Transverse colon (tissue), 4 donors: ENCODE data around the gene MESD. TPM values are rescaled to one million over a fixed set of nuclear protein-coding genes. Genes with fewer than 3 reads are reported as not detected.

Source experiments
- DNase-seq: peaks from one replicate; pipeline ENCODE4 v3.0.0-alpha.2; 2019
- H3K27ac ChIP-seq, 4 donors: fragments of 200-600 bp; sonication (generic); 2 replicates each; pipeline ENCODE4 v1.5.1; 2016 to 2018; ENCODE audit warnings: inconsistent platforms in 4 of 4
- H3K27me3 ChIP-seq: fragments of 200-600 bp; sonication (generic); 2 replicates; pipeline ENCODE4 v1.5.1; 2017; ENCODE audit warnings: inconsistent platforms
- H3K36me3 ChIP-seq, 4 donors: fragments of 200-600 bp; sonication (generic); 2 replicates each; pipeline ENCODE4 v1.5.1; 2017 to 2019; ENCODE audit warnings: inconsistent platforms in 4 of 4
- H3K4me1 ChIP-seq, 4 donors: fragments of 200-600 bp; sonication (generic); 2 replicates each; pipeline ENCODE4 v1.5.1; 2017 to 2020; ENCODE audit warnings: inconsistent platforms in 4 of 4
- H3K4me3 ChIP-seq, 4 donors: fragments of 200-600 bp; sonication (generic); 1 replicate in 1 of 4; 2 replicates in 3 of 4; pipeline versions ENCODE4 v1.5.1 to v1.6.1; 2017 to 2019; ENCODE audit warnings: inconsistent platforms in 4 of 4
- H3K9me3 ChIP-seq, 2 donors: fragments of 200-600 bp; sonication (generic); 2 replicates each; pipeline ENCODE4 v1.5.1; 2017 to 2019; ENCODE audit warnings: inconsistent platforms in 2 of 2
- EP300 ChIP-seq: sonication (generic); formaldehyde crosslinking; IDR thresholded peaks from one replicate; pipeline ENCODE4 v1.6.1; 2017; ENCODE audit warnings: antibody characterized with exemption, low read depth
- POLR2A ChIP-seq: fragments of 450-650 bp; IDR thresholded peaks from one replicate; pipeline ENCODE4 v1.6.1; 2016; ENCODE audit warnings: antibody characterized with exemption, mild to moderate bottlenecking, moderate library complexity
- POLR2AphosphoS5 ChIP-seq, 3 donors: sonication (generic); formaldehyde crosslinking; IDR thresholded peaks; one replicate each; pipeline ENCODE4 v1.6.1; 2016; ENCODE audit warnings: antibody characterized with exemption in 3 of 3
- WGBS, 2 donors: methylation state at CpG; one replicate each; pipeline ENCODE4 v1.1.5; 2018; ENCODE audit warnings: low coverage in 1 of 2; 5-methylcytosine and 5-hydroxymethylcytosine counted together
- in situ Hi-C, 4 donors: fragments of 200-750 bp; cut with MboI; loops; one replicate each; pipeline versions ENCODE4 v1.15.0 to v1.15.1; 2017; ENCODE audit warnings: low sequenced_read_pairs in 3 of 4, low pct_ligation_motif_present in 1 of 4, low pct_unique_long_range_greater_than_20kb in 1 of 4
- intact Hi-C: fragments of 100-400 bp; cut with DNase I; formaldehyde crosslinking; loops from one replicate; pipeline ENCODE4 v1.15.1; 2023; ENCODE audit warnings: low total_unique reads
- total RNA-seq, 4 donors: library from RNA; depleted of rRNA; stranded (reverse); fragments of >200 nt; gene quantifications; one replicate each; pipeline ENCODE4 v1.1.0, GENCODE V29; 2016
- TF ChIP-seq, protein P1 (sequence below), 5 experiments: fragments of 200-600 bp in 3 of 5; fragments of 450-650 bp in 2 of 5; sonication (generic) in 3 of 5; IDR thresholded peaks; 1 replicate in 2 of 5; 2 replicates in 3 of 5; pipeline ENCODE4 v1.5.1; 2016 to 2017; ENCODE audit warnings: antibody characterized with exemption in 5 of 5, inconsistent platforms in 3 of 5, mild to moderate bottlenecking in 2 of 5, moderate library complexity in 1 of 5

Gene MESD
- total RNA-seq, 4 donors from 2014 or later = 15.8 to 39.3 (median 19.2) TPM

DNA sequence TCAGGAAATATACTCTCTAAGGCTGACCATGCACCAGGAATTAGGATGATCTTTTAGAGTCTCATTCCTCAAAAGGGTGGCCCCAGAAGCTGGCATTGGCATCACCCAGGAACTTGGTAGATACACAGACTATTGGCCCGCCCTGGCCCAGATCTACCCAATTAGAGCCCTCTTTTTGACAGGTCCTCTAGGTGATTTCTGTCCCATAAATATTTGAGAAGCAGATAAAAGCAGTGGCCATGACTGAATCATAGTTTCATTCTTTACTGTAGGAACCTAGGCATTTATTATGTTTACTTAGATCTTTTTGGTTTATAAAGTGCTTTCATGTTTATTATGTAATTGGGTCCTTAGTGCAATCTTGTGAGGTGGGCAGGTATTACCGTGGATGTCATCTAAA, 18.7 kb upstream of the MESD start:
- H3K36me3 ChIP-seq = no peaks in the 10 kb centered on the region
- peaks cover 0 to 52% (median 9%) of the 10 kb centered on the region in 4 donors for H3K4me1 ChIP-seq
- TF ChIP-seq POLR2AphosphoS5 (IDR thresholded peaks at IDR 0.05) (no peak), POLR2A (no peak), EP300 (no peak)
- TF ChIP-seq, protein P1, sequence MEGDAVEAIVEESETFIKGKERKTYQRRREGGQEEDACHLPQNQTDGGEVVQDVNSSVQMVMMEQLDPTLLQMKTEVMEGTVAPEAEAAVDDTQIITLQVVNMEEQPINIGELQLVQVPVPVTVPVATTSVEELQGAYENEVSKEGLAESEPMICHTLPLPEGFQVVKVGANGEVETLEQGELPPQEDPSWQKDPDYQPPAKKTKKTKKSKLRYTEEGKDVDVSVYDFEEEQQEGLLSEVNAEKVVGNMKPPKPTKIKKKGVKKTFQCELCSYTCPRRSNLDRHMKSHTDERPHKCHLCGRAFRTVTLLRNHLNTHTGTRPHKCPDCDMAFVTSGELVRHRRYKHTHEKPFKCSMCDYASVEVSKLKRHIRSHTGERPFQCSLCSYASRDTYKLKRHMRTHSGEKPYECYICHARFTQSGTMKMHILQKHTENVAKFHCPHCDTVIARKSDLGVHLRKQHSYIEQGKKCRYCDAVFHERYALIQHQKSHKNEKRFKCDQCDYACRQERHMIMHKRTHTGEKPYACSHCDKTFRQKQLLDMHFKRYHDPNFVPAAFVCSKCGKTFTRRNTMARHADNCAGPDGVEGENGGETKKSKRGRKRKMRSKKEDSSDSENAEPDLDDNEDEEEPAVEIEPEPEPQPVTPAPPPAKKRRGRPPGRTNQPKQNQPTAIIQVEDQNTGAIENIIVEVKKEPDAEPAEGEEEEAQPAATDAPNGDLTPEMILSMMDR (IDR thresholded peaks at IDR 0.05) = no peak
- intact Hi-C loops = no loop called here
- no peak overlapping the region for H3K27ac ChIP-seq
- in situ Hi-C loops = no loop called here
- no peak for DNase-seq
- 50 to 73% methylated on average over 1 to 2 of the region's 2 CpGs for WGBS, 2 donors
- no peak overlapping the region for H3K4me3 ChIP-seq
- no peaks in the 10 kb centered on the region for H3K9me3 ChIP-seq
- no peaks in the 10 kb centered on the region for H3K27me3 ChIP-seq

DNA sequence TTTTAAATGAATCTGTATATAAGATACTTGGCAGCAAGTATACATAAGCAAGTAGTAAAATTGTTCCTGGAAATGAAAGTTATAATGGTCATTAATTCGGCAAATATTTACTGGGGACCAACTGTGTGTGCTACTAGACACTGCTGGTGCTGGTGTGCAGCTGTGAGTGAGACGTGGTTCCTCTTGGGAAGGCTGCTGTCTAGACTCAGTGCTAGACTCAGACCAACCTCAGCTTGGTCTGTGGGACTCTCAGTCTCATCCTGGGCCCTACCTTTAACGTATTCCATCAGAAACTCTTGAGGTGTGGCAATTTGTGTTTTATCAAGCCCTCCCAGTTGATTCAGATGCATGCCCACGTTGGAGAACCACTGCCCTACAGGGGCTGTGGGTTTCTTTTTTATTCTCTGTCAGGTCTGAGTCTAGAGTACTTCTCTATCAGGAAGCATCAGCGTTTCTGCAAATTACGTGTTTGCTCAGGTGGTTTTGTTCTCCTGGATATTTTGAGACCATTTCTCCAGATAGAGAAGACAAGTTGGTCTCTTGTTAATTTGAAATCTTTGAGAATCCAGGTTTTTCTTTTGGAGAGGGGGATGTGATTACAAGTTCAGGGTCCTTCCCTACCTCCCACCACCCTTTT, 17.9 kb upstream of the MESD start:
- H3K4me1 ChIP-seq = peaks cover 0 to 60% (median 17%) of the 10 kb centered on the region in 4 donors
- TF ChIP-seq POLR2AphosphoS5 (IDR thresholded peaks at IDR 0.05) (no peak), EP300 (no peak), POLR2A (no peak)
- TF ChIP-seq, protein P1 (IDR thresholded peaks at IDR 0.05) = no peak
- no peaks in the 10 kb centered on the region for H3K9me3 ChIP-seq
- H3K36me3 ChIP-seq = no peaks in the 10 kb centered on the region
- no peak overlapping the region for H3K4me3 ChIP-seq
- intact Hi-C loops (no loop called here), in situ Hi-C loops (no loop called here)
- H3K27me3 ChIP-seq = no peaks in the 10 kb centered on the region
- no peak for DNase-seq
- 56 to 58% methylated on average over 3 to 6 of the region's 6 CpGs for WGBS, 2 donors
- no peak overlapping the region for H3K27ac ChIP-seq

DNA sequence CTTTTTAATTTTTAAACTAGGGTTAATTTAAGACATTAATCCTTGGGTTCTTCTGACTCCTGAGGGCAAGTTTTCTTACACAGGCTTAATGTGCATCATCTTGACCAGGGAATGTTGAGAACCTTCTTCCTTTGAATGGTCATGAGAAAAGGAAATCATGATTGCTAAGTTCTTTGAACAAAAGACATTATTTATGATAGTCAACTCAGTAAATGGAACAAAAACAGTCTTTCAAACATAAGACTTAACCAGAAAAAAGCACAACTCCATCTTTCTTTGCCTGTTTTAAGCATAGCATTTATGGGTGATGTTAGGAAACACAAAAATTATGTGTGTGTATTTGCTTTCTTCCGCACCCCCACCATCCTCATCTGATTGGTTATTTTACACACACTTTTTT, 16.5 kb upstream of the MESD start:
- H3K36me3 ChIP-seq = no peaks in the 10 kb centered on the region
- H3K9me3 ChIP-seq = no peaks in the 10 kb centered on the region
- intact Hi-C loops (no loop called here), in situ Hi-C loops (no loop called here)
- H3K4me1 ChIP-seq = peaks cover 0 to 64% (median 23%) of the 10 kb centered on the region in 4 donors
- no peaks in the 10 kb centered on the region for H3K27me3 ChIP-seq
- DNase-seq = no peak
- WGBS, 2 donors = 94 to 100% methylated on average over 1 of the region's 1 CpG
- peak overlapping the region in 1 of 4 donors; percentile 16 for H3K27ac ChIP-seq
- TF ChIP-seq POLR2A (no peak), EP300 (no peak), POLR2AphosphoS5 (IDR thresholded peaks at IDR 0.05) (no peak)
- TF ChIP-seq, protein P1 (IDR thresholded peaks at IDR 0.05) = no peak
- no peak overlapping the region for H3K4me3 ChIP-seq

DNA sequence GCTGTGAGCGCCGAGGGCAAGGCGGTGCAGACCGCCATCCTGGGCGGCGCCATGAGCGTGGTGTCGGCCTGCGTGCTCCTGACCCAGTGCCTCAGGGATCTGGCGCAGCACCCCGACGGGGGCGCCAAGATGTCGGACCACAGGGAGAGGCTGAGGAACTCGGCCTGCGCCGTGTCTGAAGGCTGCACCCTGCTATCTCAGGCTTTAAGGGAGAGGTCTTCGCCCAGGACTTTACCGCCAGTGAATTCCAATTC, 13.4 kb upstream of the MESD start:
- no peaks in the 10 kb centered on the region for H3K9me3 ChIP-seq
- no peaks in the 10 kb centered on the region for H3K36me3 ChIP-seq
- peaks cover 0 to 65% (median 27%) of the 10 kb centered on the region in 4 donors for H3K4me1 ChIP-seq
- peak overlapping the region in 2 of 4 donors; percentile 12 to 93 for H3K27ac ChIP-seq
- in situ Hi-C loops (no loop called here), intact Hi-C loops (no loop called here)
- H3K27me3 ChIP-seq = no peaks in the 10 kb centered on the region
- no peak for TF ChIP-seq POLR2AphosphoS5 (IDR thresholded peaks at IDR 0.05)
- no peak for TF ChIP-seq EP300
- TF ChIP-seq, protein P1 (IDR thresholded peaks at IDR 0.05) = no peak
- peak overlapping the region in 2 of 4 donors; percentile 74 for H3K4me3 ChIP-seq
- no peak for DNase-seq
- 83 to 90% methylated on average over 1 to 19 of the region's 19 CpGs for WGBS, 2 donors
